Measurements from ENCODE around the gene SNAPC2. TPM values are rescaled to one million over a fixed set of nuclear protein-coding genes. Genes with fewer than 3 reads are reported as not detected.

Gene SNAPC2
- total and polyA plus RNA-seq, 2 of the 13 experiments (the other 11 are each of a cell fraction or from before 2014, with no cell fraction given): 10.2 to 12.7 TPM

GRCh38 chr19:7872306-7873204 is 47.6 kb upstream of the SNAPC2 start (continued):
- TF ChIP-seq MIER2 (CRISPR knock-in tag; IDR thresholded peaks at IDR 0.05) (no peak), FLYWCH1 (CRISPR knock-in tag; IDR thresholded peaks at IDR 0.05) (no peak), MXD1 (CRISPR knock-in tag; IDR thresholded peaks at IDR 0.05) (no peak), SRSF1 (optimal IDR thresholded peaks at IDR 0.05; ENCODE audit: low read depth, low read length) (no peak), ZMYM3 (CRISPR knock-in tag; IDR thresholded peaks at IDR 0.05) (peak; percentile 89), MED8 (CRISPR knock-in tag; IDR thresholded peaks at IDR 0.05; ENCODE audit: insufficient replicate concordance) (no peak), CHD2 (IDR thresholded peaks at IDR 0.05; ENCODE audit: low read depth, low read length) (no peak), ZNF33B (CRISPR knock-in tag; IDR thresholded peaks at IDR 0.05) (0 out of 2 replicates have a peak, but pooled peaks have one; percentile 53), PPARG (CRISPR knock-in tag; conservative IDR thresholded peaks at IDR 0.05) (no peak), ZIK1 (CRISPR knock-in tag; IDR thresholded peaks at IDR 0.05; ENCODE audit: borderline replicate concordance, low read depth) (no peak), ADNP (CRISPR knock-in tag; IDR thresholded peaks at IDR 0.05) (0 out of 2 replicates have a peak, but pooled peaks have one; percentile 45), ZNF790 (CRISPR knock-in tag; IDR thresholded peaks at IDR 0.05; ENCODE audit: borderline replicate concordance) (no peak), ZNF235 (CRISPR knock-in tag; IDR thresholded peaks at IDR 0.05; ENCODE audit: borderline replicate concordance) (no peak), ZBTB7A (CRISPR knock-in tag; IDR thresholded peaks at IDR 0.05) (no peak), ZNF713 (CRISPR knock-in tag; IDR thresholded peaks at IDR 0.05) (0 out of 2 replicates have a peak, but pooled peaks have one; percentile 56), ZNF24 (IDR thresholded peaks at IDR 0.05) (no peak), FOSL1 (CRISPR knock-in tag; IDR thresholded peaks at IDR 0.05; ENCODE audit: borderline replicate concordance) (no peak), ZNF597 (CRISPR knock-in tag; IDR thresholded peaks at IDR 0.05) (no peak), ZNF296 (CRISPR knock-in tag; conservative IDR thresholded peaks at IDR 0.05) (0 out of 2 replicates have a peak, but pooled peaks have one; percentile 27), SOX6 (IDR thresholded peaks at IDR 0.05) (no peak), SOX6 (CRISPR knock-in tag; IDR thresholded peaks at IDR 0.05) (0 out of 2 replicates have a peak, but pooled peaks have one; percentile 1), KDM1A (CRISPR knock-in tag; IDR thresholded peaks at IDR 0.05) (peak; percentile 60; the same call in 1 of the 2 replicates)
- TF ChIP-seq, protein P1, sequence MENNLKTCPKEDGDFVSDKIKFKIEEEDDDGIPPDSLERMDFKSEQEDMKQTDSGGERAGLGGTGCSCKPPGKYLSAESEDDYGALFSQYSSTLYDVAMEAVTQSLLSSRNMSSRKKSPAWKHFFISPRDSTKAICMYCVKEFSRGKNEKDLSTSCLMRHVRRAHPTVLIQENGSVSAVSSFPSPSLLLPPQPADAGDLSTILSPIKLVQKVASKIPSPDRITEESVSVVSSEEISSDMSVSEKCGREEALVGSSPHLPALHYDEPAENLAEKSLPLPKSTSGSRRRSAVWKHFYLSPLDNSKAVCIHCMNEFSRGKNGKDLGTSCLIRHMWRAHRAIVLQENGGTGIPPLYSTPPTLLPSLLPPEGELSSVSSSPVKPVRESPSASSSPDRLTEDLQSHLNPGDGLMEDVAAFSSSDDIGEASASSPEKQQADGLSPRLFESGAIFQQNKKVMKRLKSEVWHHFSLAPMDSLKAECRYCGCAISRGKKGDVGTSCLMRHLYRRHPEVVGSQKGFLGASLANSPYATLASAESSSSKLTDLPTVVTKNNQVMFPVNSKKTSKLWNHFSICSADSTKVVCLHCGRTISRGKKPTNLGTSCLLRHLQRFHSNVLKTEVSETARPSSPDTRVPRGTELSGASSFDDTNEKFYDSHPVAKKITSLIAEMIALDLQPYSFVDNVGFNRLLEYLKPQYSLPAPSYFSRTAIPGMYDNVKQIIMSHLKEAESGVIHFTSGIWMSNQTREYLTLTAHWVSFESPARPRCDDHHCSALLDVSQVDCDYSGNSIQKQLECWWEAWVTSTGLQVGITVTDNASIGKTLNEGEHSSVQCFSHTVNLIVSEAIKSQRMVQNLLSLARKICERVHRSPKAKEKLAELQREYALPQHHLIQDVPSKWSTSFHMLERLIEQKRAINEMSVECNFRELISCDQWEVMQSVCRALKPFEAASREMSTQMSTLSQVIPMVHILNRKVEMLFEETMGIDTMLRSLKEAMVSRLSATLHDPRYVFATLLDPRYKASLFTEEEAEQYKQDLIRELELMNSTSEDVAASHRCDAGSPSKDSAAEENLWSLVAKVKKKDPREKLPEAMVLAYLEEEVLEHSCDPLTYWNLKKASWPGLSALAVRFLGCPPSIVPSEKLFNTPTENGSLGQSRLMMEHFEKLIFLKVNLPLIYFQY (CRISPR knock-in tag; IDR thresholded peaks at IDR 0.05; ENCODE audit: borderline replicate concordance): no peak
- TF ChIP-seq, protein P2, sequence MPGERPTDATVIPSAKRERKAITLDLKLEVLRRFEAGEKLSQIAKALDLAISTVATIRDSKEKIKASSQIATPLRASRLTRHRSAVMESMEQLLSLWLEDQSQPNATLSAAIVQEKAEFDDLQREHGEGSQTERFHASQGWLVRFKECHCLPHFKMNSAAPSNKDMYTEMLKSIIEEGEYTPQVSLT (CRISPR knock-in tag; IDR thresholded peaks at IDR 0.05; ENCODE audit: borderline replicate concordance, low read depth): no peak
